ENCODE data around the gene LHPP. TPM values are rescaled to one million over a fixed set of nuclear protein-coding genes. Genes with fewer than 3 reads are reported as not detected.

The LHPP gene
- total RNA-seq, 4 donors from 2014 or later: 34.2 to 76.7 (median 38.2) TPM

DNA sequence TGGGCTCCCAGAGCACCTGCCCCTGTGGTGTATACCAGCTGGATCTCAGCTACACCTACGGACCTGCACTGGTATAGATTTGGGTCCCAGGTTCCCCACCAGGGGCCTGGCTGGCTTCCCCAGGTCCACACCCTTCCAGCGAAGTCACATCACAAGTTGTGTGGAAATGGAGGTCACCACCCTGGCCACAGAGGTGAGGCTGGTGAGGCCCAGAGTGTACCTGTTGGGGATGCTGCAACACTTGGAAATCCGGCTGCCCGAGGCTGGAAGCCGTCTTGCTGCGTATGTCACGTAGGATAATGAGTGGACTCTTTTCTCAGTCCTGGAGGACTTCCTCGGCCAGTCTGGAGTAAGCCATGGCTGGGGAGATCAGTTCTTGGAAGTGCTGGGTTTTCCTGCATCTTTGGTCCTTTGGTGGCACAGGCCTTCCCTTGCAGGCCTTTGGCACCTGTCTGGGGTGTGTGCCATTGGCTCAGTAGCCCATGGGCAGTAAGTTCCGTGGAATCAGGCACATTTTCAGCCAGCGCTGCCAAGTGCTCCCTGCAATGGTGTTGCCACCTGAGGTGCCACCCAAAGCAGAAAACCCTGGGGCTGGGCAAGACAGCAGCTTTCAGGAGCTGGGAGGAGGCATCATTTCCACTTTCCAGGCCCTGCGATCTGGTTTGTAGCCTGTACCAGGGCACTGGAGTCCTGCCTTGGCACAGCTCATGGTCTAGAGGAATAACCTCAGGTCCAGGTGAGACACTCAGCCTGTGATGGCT lies 97.9 kb downstream of the LHPP start:
- no peak for TF ChIP-seq POLR2A (IDR thresholded peaks at IDR 0.05)
- TF ChIP-seq, protein P1, sequence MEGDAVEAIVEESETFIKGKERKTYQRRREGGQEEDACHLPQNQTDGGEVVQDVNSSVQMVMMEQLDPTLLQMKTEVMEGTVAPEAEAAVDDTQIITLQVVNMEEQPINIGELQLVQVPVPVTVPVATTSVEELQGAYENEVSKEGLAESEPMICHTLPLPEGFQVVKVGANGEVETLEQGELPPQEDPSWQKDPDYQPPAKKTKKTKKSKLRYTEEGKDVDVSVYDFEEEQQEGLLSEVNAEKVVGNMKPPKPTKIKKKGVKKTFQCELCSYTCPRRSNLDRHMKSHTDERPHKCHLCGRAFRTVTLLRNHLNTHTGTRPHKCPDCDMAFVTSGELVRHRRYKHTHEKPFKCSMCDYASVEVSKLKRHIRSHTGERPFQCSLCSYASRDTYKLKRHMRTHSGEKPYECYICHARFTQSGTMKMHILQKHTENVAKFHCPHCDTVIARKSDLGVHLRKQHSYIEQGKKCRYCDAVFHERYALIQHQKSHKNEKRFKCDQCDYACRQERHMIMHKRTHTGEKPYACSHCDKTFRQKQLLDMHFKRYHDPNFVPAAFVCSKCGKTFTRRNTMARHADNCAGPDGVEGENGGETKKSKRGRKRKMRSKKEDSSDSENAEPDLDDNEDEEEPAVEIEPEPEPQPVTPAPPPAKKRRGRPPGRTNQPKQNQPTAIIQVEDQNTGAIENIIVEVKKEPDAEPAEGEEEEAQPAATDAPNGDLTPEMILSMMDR (IDR thresholded peaks at IDR 0.05): no peak
- no peaks in the 10 kb centered on the region for H3K36me3 ChIP-seq
- H3K9me3 ChIP-seq: no peaks in the 10 kb centered on the region
- peak in 1 of 3 donors; percentile 14 for DNase-seq
- peaks cover 0 to 9% (median 0%) of the 10 kb centered on the region in 4 donors for H3K4me1 ChIP-seq
- peak overlapping the region in 1 of 4 donors; percentile 41 for H3K27ac ChIP-seq
- H3K27me3 ChIP-seq: no peaks in the 10 kb centered on the region
- H3K4me3 ChIP-seq: no peak overlapping the region

DNA sequence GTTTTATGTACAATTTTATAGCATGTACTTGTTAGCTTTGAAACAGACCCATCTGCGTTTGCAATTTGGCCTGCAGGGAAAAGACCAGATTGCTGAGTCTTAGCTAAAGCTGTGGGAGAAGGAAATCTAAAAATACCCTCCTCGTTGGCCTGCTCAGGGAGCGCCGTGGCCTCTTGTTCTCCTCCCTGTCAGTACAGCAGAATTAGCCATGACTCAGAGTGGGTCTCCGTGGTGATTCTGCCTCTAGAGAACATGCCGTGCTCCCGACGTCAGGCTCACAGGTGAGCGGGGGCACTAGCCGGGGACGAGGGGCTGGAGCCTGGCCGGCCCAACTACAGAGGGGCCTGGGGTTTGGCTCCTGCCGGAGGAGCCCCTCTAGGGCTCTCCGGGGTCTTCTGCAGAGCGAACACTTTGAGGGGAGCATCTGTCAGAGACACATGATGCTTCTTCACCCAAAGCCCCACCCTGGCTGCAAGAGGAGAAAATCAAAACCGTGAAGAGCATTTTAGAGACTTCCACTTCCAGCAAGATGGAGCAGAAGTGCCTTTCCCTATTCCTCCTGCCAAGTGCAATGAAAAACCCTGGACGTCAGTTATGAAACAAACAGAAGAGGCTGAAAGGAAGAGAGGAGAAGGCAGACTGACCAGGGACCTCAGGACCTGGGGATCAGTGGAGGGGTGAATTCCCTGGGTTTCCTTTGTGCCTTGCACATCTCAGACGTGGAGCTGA lies 98.9 kb downstream of the LHPP start:
- H3K36me3 ChIP-seq: no peaks in the 10 kb centered on the region
- peak overlapping the region in 2 of 4 donors; percentile 5 to 74 for H3K27ac ChIP-seq
- H3K9me3 ChIP-seq: no peaks in the 10 kb centered on the region
- H3K4me1 ChIP-seq: peaks cover 0 to 9% (median 0%) of the 10 kb centered on the region in 4 donors
- no peak for TF ChIP-seq POLR2A (IDR thresholded peaks at IDR 0.05)
- TF ChIP-seq, protein P1 (IDR thresholded peaks at IDR 0.05): no peak
- no peak overlapping the region for H3K4me3 ChIP-seq
- no peaks in the 10 kb centered on the region for H3K27me3 ChIP-seq
- DNase-seq: peak in 1 of 3 donors; percentile 38

DNA sequence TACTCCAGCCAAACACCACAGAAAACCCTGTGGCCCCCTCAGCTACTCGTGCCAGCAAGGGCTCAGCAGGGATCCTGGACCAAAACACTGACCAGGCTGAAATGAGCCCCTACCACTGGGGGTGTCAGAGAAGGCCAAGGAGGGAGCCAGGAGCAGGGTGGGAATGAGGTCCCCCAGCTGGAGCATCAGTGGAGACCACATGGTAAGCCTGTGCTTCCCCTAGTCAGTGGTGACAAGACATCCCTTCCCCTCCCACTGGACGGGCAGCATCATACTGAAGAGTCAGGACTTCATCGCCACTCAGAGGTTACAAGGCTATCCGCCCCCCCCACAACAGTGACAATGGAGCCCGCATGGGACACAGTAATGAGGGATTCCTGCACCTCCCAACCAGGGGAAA lies 99.6 kb downstream of the LHPP start:
- Histone ChIP-seq H3K36me3 (no peaks in the 10 kb centered on the region), H3K4me1 (peaks cover 0 to 9% (median 0%) of the 10 kb centered on the region in 4 donors), H3K27me3 (no peaks in the 10 kb centered on the region), H3K27ac (peak overlapping the region in 1 of 4 donors; percentile 74), H3K9me3 (no peaks in the 10 kb centered on the region), H3K4me3 (no peak overlapping the region)
- peak in 1 of 3 donors; percentile 34 for DNase-seq
- no peak for TF ChIP-seq POLR2A (IDR thresholded peaks at IDR 0.05)
- TF ChIP-seq, protein P1 (IDR thresholded peaks at IDR 0.05): no peak

DNA sequence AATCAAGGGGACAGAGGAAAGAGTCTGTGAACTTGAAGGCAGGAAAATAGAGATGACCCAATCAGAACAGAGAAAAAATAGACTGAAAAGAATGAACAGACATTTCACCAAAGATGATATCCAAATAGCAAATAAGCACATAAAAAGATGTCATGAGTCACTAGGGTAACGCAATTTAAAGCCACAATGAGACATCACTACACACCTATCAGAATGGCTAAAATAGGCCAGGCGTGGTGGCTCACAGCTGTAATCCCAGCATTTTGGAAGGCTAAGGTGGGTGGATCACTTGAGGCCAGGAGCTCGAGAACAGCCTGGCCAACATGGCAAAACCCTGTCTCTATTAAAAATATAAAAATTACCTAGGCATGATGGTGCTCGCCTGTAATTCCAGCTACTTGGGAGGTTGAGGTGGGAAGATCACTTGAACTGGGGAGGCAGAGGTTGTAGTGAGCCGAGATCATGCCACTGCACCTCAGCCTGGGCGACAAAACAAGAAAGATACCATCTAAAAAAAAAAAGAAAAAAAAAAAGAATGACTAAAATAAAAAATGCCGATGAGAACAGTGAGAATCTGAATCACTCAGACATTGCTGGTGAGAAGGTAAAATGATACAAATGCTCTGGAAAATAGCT lies 100.9 kb downstream of the LHPP start:
- no peaks in the 10 kb centered on the region for H3K9me3 ChIP-seq
- H3K27ac ChIP-seq: no peak overlapping the region
- H3K4me3 ChIP-seq: no peak overlapping the region
- TF ChIP-seq, protein P1 (IDR thresholded peaks at IDR 0.05): no peak
- no peak for TF ChIP-seq POLR2A (IDR thresholded peaks at IDR 0.05)
- peaks cover 0 to 9% (median 0%) of the 10 kb centered on the region in 4 donors for H3K4me1 ChIP-seq
- DNase-seq: no peak
- no peaks in the 10 kb centered on the region for H3K27me3 ChIP-seq
- no peaks in the 10 kb centered on the region for H3K36me3 ChIP-seq

DNA sequence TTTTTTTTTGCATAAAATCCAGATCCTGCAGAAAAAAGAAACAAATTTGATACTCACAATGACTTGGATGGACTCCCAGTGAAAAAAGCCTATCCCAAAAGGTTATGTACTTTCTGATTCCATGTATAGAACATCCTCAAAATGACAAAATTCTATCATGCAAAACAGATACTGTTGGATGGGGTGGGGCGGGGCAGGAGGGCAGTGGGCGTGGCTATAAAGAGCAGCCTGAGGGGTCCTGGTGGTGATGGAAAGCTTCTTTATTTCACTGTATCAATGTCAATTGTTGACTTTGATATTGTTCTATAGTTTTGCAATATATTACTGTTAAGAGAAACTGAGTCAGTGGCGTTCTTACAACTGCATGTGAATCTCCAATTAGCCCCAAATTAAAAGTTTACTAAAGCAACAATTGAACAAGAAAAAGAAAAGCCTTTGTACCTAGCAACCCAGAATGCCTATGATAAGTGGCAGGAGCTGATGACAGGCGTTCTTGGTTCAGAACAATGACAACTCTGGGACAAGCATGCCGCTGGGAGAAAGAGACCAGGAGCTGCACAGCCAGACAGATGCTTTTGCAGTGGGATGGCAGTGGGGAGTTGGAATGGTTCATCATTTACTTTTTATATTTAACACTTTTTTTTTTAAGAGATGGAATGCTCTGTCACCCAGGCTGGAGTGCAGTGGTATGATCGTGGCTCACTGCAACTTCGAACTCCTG lies 101.9 kb downstream of the LHPP start:
- Histone ChIP-seq H3K9me3 (no peaks in the 10 kb centered on the region), H3K4me1 (peaks cover 0 to 9% (median 0%) of the 10 kb centered on the region in 4 donors), H3K4me3 (no peak overlapping the region), H3K27me3 (no peaks in the 10 kb centered on the region), H3K36me3 (no peaks in the 10 kb centered on the region), H3K27ac (no peak overlapping the region)
- TF ChIP-seq, protein P1 (IDR thresholded peaks at IDR 0.05): no peak
- no peak for TF ChIP-seq POLR2A (IDR thresholded peaks at IDR 0.05)
- no peak for DNase-seq

Data from Peyer's patch (tissue), 4 donors.